Sigmoid colon (tissue), 4 donors: Measurements from ENCODE around the gene PTGS2.
"Not testable (repeated sequence)": the region's sequence is repeated elsewhere in the genome, so short reads cannot be mapped to it uniquely, and the experiment has no call there.

ENCODE experiments used
- POLR2A ChIP-seq, 2 donors: fragments of 450-650 bp; IDR thresholded peaks; one replicate each; pipeline ENCODE4 v1.6.1; 2016; ENCODE audit warnings: antibody characterized with exemption in 2 of 2, mild to moderate bottlenecking in 2 of 2, moderate library complexity in 2 of 2
- POLR2AphosphoS5 ChIP-seq, 4 donors: sonication (generic); formaldehyde crosslinking; IDR thresholded peaks; one replicate each; pipeline ENCODE4 v1.6.1; 2017; ENCODE audit warnings: antibody characterized with exemption in 4 of 4
- TF ChIP-seq, protein P1 (sequence below), 4 experiments: fragments of 450-650 bp in 3 of 4; fragments of 200-600 bp in 1 of 4; IDR thresholded peaks; one replicate each; pipeline ENCODE4 v1.5.1; 2016 to 2019; ENCODE audit warnings: antibody characterized with exemption in 4 of 4, mild to moderate bottlenecking in 3 of 4, moderate library complexity in 2 of 4

GRCh38 chr1:186647985-186648384 is 32.2 kb downstream of the PTGS2 start:
- TF ChIP-seq, protein P1, sequence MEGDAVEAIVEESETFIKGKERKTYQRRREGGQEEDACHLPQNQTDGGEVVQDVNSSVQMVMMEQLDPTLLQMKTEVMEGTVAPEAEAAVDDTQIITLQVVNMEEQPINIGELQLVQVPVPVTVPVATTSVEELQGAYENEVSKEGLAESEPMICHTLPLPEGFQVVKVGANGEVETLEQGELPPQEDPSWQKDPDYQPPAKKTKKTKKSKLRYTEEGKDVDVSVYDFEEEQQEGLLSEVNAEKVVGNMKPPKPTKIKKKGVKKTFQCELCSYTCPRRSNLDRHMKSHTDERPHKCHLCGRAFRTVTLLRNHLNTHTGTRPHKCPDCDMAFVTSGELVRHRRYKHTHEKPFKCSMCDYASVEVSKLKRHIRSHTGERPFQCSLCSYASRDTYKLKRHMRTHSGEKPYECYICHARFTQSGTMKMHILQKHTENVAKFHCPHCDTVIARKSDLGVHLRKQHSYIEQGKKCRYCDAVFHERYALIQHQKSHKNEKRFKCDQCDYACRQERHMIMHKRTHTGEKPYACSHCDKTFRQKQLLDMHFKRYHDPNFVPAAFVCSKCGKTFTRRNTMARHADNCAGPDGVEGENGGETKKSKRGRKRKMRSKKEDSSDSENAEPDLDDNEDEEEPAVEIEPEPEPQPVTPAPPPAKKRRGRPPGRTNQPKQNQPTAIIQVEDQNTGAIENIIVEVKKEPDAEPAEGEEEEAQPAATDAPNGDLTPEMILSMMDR (IDR thresholded peaks at IDR 0.05), result not testable (repeated sequence)
- TF ChIP-seq POLR2A, POLR2AphosphoS5 (IDR thresholded peaks at IDR 0.05): not testable (repeated sequence)
